Right hindlimb (tissue), 1 donor: ENCODE measurements around the gene HGS.

ENCODE experiments used
- DNase-seq: peaks from one replicate; pipeline ENCODE4 v3.0.0-alpha.2; 2018

Gene HGS

DNA sequence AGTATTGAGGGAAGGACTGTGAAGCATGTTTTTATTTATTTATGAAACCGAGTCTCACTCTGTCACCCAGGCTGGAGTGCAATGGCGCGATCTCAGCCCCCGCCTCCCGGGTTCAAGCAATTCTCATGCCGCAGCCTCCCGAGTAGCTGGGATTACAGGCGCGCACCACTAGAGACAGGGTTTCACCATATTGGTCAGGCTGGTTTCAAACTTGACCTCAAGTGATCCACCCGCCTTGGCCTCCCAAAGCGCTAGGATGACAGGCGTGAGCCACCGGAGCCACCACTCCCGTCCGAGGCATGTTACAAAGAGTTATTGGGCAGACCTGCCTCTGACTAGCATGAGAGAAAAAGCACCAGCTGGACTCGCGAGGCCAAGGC, 22.4 kb downstream of the HGS start:
- no peak for DNase-seq

GRCh38 chr17:81706757-81707624, 23.2 kb downstream of the HGS start:
- DNase-seq, result no peak

DNA sequence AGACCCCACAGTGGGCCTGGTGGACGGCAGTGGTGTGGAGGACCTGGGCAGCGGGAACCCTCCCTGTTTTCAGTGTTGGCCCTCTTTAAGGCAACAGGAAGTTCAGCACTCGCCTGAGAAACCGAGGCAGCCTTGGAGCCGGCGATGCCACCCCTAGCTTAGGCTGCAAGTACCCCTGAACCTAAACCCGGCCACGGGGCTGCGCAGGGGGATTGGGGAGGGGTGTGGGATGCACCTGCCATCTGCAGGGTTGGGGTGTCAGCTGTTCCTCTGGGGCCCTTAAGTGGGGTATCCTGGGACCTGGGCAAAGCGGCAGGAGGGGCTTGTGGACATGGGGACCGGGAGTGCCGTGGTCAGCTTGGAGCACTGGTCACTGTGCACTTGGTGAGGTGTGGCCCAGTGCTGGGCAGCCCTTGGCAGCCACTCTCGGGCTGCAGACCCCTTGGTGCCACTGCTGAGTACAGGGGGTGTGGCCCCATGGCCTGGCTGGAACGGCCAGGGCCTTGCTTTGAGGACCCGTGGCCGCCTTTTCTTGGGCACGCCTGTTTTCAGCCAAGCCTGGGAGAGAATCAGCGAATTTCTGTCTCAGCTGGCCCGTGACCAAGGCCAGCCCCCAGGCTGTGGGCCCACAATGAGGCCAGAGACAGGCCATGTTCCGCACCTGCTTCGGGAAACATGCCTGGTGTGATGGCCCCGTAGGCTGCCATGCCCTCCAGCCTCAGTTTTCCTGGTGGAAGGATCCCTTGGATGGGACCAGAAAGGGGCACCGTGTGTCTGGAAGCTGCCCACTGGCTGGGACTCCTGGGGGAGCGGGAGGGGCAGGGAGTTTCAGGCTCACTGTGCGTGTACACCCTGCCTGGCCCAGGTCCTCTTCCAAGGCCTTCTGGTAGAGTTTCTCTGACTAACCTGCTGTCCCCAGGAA, 24.2 kb downstream of the HGS start:
- no peak for DNase-seq

- DNase-seq, result no peak
These were observed 25.0 kb downstream of the HGS start for GRCh38 chr17:81708739-81709185.

DNA sequence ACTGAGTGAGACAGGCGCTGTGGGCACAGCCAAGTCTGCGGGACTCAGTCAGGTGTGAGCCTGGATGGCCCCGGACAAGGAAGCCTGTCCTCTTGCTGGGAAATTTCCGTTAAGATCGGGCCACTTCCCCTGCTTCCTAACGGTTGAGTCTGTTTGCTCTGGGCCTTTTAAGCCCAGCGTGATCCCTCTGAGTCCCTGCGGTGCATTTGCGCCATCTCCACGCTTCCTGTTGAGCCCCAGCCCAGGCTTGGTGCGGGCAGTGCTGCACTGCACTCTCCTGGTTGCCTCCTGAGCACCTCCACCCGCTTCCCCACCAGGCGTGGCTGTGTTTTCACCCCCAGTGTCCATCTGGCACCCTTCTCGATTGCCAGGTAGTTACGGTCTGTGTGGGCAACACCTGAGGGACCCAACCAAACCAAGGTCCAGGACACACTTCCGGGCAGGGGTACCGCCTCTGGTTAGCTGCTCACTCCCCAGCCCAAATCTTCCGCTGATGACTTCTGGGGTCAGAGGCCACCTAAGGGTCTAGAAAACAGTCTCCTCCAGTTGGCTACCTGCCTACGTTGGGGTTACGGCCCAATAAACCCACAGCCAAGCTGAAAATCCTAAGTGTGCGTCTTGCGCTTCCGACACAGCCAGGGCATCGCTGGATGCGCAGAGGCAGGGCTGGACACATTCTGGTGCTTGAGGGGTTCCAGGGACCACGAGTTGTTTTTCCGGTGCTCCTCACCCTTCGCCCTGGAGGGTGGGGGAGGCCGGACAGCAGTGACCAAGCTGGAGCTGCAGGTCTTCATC, 26.9 kb downstream of the HGS start:
- no peak for DNase-seq

DNA sequence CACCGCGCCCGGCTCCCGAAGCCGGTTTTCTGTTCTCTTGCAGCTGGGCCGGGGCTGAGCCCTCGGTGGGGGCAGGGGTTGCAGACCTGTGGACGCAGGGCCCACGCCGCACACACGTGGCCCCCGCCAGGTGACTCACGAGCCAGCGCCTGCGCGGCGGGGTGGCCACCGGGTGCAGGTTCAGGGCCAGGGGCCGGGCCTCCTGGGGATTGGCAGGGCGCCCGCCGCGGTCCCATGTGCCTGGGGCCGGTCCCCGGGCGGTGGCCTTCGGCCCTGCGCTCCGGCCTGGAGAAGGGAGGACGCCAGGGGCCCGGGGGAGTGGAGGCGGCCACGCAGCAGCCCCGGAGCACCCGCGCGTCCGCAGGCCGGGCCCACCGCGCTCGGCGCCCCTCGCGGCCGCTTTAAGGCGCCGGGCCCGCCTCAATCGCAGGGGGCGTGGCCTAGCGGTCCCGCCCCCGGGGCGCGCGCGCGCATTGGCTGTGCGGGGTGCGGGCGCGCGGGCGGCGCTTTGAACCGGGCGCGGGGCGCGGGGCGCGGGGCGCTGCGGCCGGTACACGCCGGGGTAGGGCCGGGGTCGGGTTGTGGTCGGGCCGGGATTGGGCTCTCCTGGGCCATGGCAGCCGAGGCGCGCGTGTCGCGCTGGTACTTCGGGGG, 28.1 kb downstream of the HGS start, which contains the start of gene SLC25A10:
SLC25A10 (plus strand) TSS at position 471 of the 654 bp plus-strand sequence; CDS start at position 614, 143 bp downstream.
- DNase-seq, result peak; percentile 76

- DNase-seq, result no peak
These were observed 28.7 kb downstream of the HGS start for GRCh38 chr17:81712468-81713003.

DNA sequence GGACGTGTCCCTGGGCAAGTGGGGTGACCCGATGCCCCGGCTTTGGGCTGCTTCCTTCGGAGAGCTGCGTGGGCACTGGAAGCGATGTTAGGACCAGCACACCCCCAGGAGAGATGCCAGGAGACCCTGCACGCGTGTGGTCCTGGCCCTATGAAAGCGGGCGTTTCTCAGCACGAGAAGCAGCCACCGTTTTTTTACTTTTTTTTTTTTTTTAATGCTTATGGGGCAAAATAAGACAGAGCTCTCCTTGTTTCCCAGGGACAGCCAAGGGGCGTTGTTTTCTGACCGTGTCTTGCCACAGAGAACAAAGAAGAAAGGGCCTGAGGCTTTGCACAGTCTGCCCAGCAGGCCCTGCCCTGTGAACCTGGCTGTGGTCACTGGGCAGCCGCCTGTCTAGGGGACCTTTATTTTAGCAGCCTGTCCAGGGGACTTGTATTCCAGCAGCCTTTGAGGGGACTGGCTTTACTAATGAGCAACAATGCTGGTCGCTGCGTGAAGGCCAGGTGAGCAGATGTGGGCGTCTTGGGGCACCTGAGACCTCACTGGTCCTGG, 29.3 kb downstream of the HGS start:
- DNase-seq, result no peak

GRCh38 chr17:81713556-81714411, 30.0 kb downstream of the HGS start:
- no peak for DNase-seq

- no peak for DNase-seq
These were observed 30.7 kb downstream of the HGS start for GRCh38 chr17:81714412-81715106.

DNA sequence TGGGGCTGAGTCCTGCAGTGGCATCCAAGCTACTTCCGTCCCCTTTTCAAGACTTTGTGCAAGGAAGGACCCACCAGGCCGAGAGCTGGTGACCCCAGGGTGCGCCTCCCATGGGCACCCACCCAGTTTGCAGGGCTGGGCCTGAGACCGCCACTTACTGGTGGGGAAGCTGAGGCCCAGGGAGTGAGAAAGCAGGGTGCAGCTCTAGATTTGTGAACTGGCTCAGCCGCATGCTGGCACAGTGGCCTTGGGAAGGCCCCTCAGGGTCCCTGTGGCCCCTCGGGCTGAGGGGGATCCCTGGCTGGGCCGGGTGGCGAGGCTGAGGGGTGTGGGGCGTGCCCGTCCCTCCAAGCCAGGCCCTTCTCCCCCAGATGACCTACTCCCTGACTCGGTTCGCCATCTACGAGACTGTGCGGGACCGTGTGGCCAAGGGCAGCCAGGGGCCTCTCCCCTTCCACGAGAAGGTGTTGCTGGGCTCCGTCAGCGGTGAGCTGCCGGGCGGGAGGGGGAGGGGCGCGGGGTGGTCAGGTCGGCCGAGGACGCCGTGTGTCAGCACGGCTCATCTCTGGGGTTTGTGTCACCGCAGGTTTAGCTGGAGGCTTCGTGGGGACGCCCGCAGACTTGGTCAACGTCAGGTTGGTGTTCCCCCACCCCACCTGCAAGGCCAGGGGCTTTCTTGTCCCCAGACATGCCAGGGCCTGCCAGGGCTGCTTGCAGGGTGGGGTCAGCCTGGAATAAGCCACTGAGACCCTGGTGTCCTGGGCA, 31.5 kb downstream of the HGS start:
- DNase-seq, result no peak

- DNase-seq, result no peak
These were observed 32.3 kb downstream of the HGS start for GRCh38 chr17:81715872-81716673.

DNA sequence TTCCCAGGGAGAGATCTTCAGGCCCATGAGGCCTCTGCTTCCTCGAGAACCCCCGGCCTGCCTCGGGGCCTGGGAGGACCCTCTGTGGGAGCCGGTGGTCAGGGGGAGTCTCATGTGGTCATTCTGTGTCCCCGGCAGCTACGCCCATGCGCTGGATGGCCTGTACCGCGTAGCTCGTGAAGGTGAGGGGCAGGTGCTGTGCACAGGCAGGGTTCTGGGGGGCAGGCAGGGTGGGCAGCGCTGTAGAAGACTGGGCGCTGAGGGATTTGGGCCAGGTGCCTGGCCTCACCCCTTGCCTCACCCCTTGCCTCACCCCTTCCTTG, 32.8 kb downstream of the HGS start:
- no peak for DNase-seq

- DNase-seq, result no peak
These were observed 33.4 kb downstream of the HGS start for GRCh38 chr17:81717049-81717765.

- no peak for DNase-seq
These were observed 33.9 kb downstream of the HGS start for GRCh38 chr17:81717766-81718089.

- no peak for DNase-seq
These were observed 35.8 kb downstream of the HGS start for GRCh38 chr17:81719410-81720266.
